NCI-H774 (cell line): Measurements from ENCODE around the gene CWF19L1.
A peak's percentile ranks its signal among the peaks of the same experiment; 100 is the strongest.
"Not testable (repeated sequence)": the region's sequence is repeated elsewhere in the genome, so short reads cannot be mapped to it uniquely, and the experiment has no call there.

Source experiments
- DNase-seq: peaks from one replicate; lab custom pipeline; 2025; lab: John Stamatoyannopoulos, UW

Gene CWF19L1

DNA sequence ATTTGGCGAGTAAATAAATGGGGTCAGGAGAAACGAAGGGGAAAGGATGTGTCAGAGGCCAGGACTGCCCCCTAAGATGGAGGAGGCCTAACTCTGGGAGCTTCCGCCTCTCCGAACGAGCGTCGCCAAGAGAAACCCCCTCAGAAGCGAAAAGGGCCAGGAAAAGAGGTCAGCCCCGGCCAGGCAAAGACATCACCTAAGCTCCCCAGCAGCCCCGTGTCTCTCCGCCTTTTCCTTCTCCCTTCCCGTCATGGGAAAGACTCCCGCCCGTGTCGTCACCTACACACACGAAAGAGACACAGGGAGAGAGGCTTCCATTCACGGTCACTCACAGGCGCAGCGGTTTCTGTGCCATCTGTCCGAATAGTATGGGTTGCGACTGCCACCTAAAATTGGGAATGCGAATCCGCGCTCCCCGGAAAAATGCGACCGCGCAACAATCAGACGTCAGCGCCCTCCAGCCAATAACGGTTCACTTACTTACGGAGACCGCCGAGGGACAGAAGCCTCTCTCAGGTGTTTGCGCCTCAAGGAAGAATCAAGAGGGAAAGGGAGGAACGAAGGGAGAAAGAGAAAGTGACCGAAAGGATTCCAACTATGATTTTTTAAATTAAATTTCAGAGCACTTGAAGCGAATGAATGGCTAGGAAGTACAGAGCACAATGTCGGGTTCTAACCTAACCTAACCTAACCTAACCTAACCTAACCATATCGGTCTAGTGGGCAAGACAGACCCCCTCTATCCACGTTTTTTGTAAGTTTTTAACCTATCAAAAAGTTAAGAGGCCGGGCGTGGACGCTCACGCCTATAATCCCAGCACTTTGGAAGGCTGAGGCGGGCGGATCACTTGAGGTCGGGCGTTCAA lies at the start of gene CWF19L1:
CWF19L1 (minus strand) TSS at position 400 of the 866 bp plus-strand sequence; CDS start at position 355, 45 bp downstream.
- DNase-seq = peak; percentile 52

GRCh38 chr10:100315615-100316014 lies 48.2 kb upstream of the CWF19L1 start:
- no peak for DNase-seq

DNA sequence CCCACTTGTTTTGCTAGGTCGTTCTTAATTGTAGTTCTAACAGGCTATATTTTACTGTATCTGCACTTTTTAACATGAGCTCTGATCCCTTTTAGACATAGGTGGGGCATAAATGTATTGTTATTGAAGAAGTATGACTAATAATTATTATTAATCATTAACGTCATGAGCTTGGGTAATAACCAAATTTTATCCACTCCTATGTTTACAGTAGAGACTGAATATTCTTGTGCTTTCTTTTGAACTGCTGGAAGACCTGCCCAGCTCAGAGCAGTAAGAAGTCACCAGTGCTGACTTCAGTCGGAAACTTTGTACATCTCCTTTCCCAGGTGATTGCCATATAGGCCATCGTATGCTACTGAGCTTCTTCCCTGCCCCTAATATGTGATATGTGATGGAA lies 43.9 kb upstream of the CWF19L1 start:
- DNase-seq = no peak

GRCh38 chr10:100307684-100308083 lies 40.2 kb upstream of the CWF19L1 start:
- no peak for DNase-seq

DNA sequence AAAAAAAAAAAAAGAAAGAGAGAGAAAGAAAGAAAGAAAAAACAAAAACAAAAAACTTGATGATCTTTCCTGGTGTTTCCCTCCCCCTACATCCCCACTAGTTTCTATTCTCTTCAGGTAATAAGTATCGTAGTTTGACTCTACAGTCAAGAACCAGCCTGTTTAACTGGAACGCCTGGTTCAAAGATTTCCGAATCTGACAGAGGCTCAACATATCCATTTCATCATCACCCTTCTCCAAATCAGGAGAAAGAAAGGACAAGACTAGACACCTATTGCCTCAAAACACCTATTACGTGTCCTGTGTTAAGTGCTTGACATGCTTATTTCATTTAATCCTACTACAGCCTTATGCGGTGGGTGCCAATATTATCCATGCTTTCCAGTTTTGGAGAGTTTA lies 39.4 kb upstream of the CWF19L1 start:
- DNase-seq = no peak

GRCh38 chr10:100304414-100304813 lies 37.0 kb upstream of the CWF19L1 start:
- no peak for DNase-seq

- no peak for DNase-seq
These were observed 36.4 kb upstream of the CWF19L1 start for GRCh38 chr10:100303724-100304319.

GRCh38 chr10:100301123-100301522 lies 33.7 kb upstream of the CWF19L1 start:
- DNase-seq = not testable (repeated sequence)

GRCh38 chr10:100297242-100297641 lies 29.8 kb upstream of the CWF19L1 start:
- no peak for DNase-seq

- no peak for DNase-seq
These were observed 25.6 kb upstream of the CWF19L1 start for GRCh38 chr10:100293066-100293465.

DNA sequence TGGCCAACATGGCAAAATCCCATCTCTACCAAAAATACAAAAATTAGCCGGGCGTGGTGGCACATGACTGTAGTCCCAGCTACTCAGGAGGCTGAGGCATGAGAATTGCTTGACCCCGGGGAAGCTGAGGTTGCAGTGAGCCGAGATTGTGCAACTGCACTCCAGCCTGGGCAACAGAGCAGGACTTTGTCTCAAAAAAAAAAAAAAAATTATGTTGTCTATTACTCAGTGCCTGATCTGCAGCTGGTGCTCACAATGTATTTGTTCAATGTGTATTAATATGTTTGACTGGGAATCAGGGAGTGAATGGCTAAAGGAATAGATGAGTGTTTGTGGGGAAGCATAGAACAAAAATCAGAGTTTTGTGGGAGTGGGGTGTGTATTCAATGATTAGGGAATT lies 24.9 kb upstream of the CWF19L1 start:
- DNase-seq = not testable (repeated sequence)

DNA sequence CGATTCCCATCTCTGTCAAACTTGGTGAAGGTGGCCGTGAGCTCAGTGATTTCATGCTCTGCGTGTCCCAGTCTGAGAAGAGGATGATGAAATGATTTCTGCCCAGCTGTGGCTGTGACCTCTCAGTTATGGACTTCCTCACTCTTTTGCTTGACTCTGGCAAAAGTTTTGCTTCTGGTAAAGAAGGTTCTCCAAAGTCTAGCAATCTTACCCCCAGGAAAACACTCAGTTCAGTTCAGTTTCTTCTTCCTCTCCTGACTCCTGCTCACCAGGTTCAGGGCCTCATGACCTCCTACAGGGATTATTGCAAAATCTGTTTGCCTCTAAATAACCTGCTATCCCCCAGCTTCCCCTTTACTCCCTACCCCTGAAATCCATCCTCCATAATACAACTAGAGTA lies 23.9 kb upstream of the CWF19L1 start:
- DNase-seq = no peak

GRCh38 chr10:100289641-100290040 lies 22.2 kb upstream of the CWF19L1 start:
- no peak for DNase-seq

DNA sequence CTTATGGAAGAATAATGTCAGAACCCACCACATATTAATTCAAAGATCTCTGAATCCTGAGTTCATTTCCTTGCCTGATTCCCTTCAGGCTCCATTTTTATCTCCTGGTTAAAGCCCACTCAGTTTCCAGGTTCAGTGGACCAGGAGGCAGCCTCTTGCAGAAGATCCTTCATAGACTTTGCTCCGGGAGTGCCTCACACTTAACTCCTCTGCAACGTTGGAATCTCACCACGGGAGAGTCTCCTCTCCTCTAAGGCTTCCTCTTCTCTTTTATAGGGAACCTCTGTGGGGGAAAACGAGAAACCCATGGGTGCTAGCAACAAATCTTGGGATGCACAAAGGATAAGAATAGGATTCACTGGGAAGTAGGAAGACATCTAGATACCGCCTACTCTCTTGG lies 20.8 kb upstream of the CWF19L1 start:
- no peak for DNase-seq

DNA sequence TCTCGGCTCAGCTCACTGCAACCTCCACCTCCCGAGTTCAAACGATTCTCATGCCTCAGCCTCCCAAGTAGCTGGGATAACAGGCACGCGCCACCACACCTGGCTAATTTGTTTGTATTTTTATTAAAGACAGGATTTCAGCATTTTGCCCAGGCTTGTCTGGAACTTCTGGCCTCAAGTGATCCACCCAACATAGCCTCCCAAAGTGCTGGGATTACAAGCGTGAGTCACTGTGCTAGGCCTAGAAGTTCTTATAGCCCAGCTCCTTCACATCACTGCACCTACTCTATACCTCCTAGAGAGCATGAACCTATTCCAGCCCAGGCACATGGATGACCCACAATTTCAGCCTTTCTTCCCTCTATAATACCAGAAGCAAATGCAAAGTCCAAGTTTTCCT lies 20.3 kb upstream of the CWF19L1 start:
- no peak for DNase-seq

DNA sequence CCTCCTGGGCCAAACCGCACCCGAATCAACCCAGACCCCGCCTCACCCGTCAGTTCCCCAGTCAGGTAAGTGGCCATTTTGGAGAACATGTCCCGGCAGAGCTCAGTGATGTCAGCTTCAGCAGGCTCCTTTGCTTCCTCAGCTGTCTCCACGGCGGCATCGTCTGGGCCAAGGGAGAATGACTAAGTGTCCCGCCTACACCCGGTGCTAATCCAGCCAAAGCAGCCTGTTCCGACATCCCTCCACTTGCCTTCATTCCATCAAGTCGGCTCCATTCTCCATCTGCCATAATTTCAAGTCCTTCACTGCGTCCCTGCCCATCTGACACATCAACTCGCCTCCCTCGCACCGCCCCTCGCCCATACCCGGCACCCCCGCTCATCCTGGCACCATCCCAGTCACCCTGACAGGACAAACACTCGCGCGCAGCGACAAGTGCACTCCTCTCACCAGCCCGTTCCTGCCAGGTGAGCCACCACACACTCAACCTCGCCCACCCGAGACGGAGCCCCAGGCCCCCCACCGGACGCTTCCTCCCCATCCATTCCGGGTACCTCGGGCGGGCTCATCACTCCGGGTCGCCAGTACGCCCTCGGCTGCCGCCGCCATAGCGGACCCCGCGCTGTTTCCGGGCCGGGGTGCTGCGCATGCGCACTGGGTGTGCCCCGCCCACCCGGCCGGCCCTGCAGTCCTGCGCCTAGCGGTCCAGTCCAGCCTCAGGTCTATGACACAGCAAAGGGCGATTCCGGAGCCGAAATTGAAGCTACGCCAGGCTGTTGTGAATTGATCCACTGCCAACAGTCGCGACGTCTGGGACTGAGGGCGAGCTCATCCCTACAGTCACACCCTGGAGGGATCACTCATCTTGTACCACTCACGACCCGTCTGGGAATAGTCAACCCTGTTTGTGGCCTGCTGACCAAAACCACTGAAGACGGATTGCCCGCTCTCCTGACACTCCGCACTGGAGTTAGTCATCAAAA lies 18.9 kb upstream of the CWF19L1 start, which contains the start of gene BLOC1S2:
BLOC1S2 (minus strand) TSS at position 630 of the 983 bp plus-strand sequence; CDS start at position 609, 21 bp downstream.
- peak; percentile 35 for DNase-seq

DNA sequence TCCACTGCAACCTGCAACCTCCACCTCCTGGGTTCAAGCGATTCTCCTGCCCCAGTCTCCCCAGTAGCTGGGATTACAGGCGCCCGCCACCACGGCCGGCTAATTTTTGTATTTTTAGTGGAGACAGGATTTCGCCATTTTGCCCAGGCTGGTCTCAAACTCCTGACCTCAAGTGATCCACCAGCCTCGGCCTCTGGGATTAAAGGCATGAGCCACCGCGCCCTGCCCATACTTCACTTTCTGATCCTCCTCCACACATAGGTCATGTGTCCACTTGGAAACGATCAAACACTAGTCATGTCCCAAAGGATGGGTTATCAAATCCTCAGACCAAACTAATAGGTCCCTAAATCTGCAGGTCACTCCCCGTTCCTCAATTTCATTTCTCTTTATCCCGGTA lies 17.9 kb upstream of the CWF19L1 start:
- not testable (repeated sequence) for DNase-seq

- DNase-seq = no peak
These were observed 15.5 kb upstream of the CWF19L1 start for GRCh38 chr10:100282907-100283306.

DNA sequence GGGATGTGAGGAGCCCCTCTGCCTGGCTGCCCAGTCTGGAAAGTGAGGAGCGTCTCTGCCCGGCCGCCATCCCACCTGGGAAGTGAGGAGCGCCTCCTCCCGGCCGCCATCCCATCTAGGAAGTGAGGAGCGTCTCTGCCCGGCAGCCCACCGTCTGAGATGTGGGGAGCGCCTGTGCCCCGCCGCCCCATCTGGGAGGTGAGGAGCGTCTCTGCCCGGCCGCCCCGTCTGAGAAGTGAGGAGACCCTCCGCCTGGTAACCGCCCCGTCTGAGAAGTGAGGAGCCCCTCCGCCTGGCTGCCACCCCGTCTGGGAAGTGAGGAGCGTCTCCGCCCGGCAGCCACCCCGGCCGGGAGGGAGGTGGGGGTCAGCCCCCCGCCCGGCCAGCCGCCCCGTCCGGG lies 9.5 kb upstream of the CWF19L1 start:
- not testable (repeated sequence) for DNase-seq

DNA sequence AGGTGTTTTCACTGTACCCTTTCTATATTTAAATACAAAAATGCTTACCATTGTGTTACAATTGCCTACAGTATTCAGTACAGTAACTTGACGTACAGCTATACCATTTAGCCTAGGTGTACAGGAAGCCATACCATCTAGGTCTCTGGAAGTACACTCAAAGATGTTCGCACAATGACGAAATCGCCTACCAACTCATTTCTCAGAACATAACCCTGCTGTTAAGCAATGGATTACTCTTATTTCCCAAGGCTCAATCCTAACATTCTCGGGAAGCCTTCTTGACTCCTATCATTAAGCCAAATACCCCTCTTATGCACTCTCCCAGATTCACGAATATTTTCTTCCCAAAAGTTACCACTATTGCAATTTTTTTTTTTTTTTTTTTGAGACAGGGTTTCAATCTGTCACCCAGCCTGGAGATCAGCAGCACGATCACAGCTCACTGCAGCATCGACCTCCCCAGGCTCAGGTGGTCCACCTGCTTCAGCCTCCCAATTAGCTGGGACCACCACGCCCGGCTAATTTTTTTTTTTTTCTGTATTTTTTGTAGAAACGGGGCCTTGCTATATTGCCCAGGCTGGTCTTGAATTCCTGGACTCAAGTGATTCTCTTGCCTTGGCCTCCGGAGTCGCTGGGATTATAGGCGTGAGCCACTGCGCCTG lies 1.5 kb downstream of the CWF19L1 start:
- no peak for DNase-seq

- DNase-seq = no peak
These were observed 13.2 kb downstream of the CWF19L1 start for GRCh38 chr10:100254191-100254590.

GRCh38 chr10:100253041-100253440 lies 14.4 kb downstream of the CWF19L1 start:
- DNase-seq = no peak
